ENCODE measurements around the gene AK3.
"Not testable (repeated sequence)": the region's sequence is repeated elsewhere in the genome, so short reads cannot be mapped to it uniquely, and the experiment has no call there.

Gene AK3

GRCh38 chr9:4662989-4663792 lies 77.8 kb downstream of the AK3 start:
- no peak for DNase-seq

DNA sequence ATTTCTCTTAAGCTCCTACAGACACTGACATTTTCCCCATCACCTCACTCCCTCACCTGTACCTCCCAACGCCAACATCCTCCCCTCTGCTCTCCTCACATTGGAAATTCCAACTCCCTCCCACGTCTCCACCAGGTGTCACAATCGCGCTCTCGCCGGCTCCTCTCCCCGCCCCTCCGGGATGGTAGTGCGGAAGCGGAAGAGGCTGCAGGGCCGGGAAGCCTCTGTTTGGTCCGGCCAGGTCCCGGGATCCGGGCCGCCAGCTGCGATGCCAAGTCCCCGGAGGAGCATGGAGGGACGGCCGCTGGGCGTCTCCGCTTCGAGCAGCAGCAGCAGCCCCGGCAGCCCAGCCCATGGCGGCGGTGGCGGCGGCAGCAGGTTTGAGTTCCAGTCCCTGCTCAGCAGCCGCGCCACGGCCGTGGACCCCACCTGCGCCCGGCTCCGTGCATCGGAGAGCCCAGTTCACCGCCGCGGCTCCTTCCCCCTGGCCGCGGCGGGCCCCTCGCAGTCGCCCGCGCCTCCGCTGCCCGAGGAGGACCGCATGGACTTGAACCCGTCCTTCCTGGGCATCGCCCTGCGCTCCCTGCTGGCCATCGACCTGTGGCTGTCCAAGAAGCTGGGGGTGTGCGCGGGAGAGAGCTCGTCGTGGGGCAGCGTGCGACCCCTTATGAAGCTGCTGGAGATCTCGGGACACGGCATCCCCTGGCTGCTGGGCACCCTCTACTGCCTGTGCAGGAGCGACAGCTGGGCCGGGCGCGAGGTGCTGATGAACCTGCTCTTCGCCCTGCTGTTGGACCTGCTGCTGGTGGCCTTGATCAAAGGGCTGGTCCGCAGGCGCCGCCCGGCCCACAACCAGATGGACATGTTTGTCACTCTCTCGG lies 78.7 kb downstream of the AK3 start, which contains the start of gene PLPP6:
TSS of gene PLPP6 (plus strand) at position 187 of the 881 bp plus-strand sequence. CDS start at position 269, 82 bp downstream.
- DNase-seq, result peak; percentile 89

GRCh38 chr9:4661611-4662010 lies 79.4 kb downstream of the AK3 start:
- DNase-seq, result no peak

GRCh38 chr9:4661165-4661564 lies 79.8 kb downstream of the AK3 start:
- no peak for DNase-seq

- not testable (repeated sequence) for DNase-seq
These were observed 80.3 kb downstream of the AK3 start for GRCh38 chr9:4660665-4661064.
